ENCODE measurements around the gene BCL2.

GRCh38 chr18:63084219-63084618, 235.3 kb downstream of the BCL2 start:
- TF ChIP-seq CTCF (conservative IDR thresholded peaks at IDR 0.05 in 1 of 2, IDR thresholded peaks at IDR 0.05 in 1 of 2; ENCODE audit: extremely low read depth in 1 of 2, insufficient read depth in 1 of 2, low read depth in 1 of 2, low read length in 2 of 2) (no peak), EZH2 (IDR thresholded peaks at IDR 0.05; ENCODE audit: borderline replicate concordance, low read length) (no peak)

Measured in mammary epithelial cell (primary cell).